SK-N-SH treated with all-trans-retinoic acid at 6 μM for 48 hours (cell line): ENCODE measurements around the gene STAC3.

Experiments used
- ATAC-seq: fragments of 200-7000 bp; cut with Tn5 transposase; 3 replicates; pipeline ENCODE4 v1.9.1; 2020; ENCODE audit warnings: mild to moderate bottlenecking, moderate library complexity
- ARNTL ChIP-seq: fragments of 450-650 bp; formaldehyde crosslinking; IDR thresholded peaks from 2 replicates; pipeline ENCODE4 v1.5.0; 2020; ENCODE audit warnings: low read depth, mild to moderate bottlenecking, moderate library complexity, borderline replicate concordance
- BACH2 ChIP-seq: fragments of 250-450 bp; sonication (Bioruptor Pico); IDR thresholded peaks from 2 replicates; pipeline ENCODE4 v1.9.0; 2021; ENCODE audit warnings: mild to moderate bottlenecking, borderline replicate concordance
- CSDC2 ChIP-seq: fragments of 250-450 bp; sonication (Bioruptor Pico); IDR thresholded peaks from 2 replicates; pipeline ENCODE4 v1.5.0; 2020; ENCODE audit warnings: mild to moderate bottlenecking, moderate library complexity
- ESRRG ChIP-seq: fragments of 250-450 bp; sonication (Bioruptor Pico); IDR thresholded peaks from 2 replicates; pipeline ENCODE4 v1.6.1; 2021; ENCODE audit warnings: mild to moderate bottlenecking
- GLIS3 ChIP-seq: fragments of 250-450 bp; sonication (Bioruptor Pico); IDR thresholded peaks from 2 replicates; pipeline ENCODE4 v1.5.0; 2020; ENCODE audit warnings: mild to moderate bottlenecking, moderate library complexity
- ISL1 ChIP-seq: fragments of 250-450 bp; sonication (Bioruptor Pico); IDR thresholded peaks from 2 replicates; pipeline ENCODE4 v2.1.2; 2022; ENCODE audit warnings: mild to moderate bottlenecking, moderate library complexity
- OSR1 ChIP-seq: fragments of 250-450 bp; sonication (Bioruptor Pico); IDR thresholded peaks from 2 replicates; pipeline ENCODE4 v1.8.0; 2022; ENCODE audit warnings: moderate library complexity, mild to moderate bottlenecking, inconsistent platforms
- PPARA ChIP-seq: fragments of 250-450 bp; sonication (Bioruptor Pico); IDR thresholded peaks from 2 replicates; pipeline ENCODE4 v1.5.0; 2020; ENCODE audit warnings: mild to moderate bottlenecking, borderline replicate concordance
- RARB ChIP-seq: fragments of 250-450 bp; sonication (Bioruptor Pico); IDR thresholded peaks from 2 replicates; pipeline ENCODE4 v1.8.0; 2021; ENCODE audit warnings: mild to moderate bottlenecking, moderate library complexity
- SNAI2 ChIP-seq: fragments of 250-450 bp; sonication (Bioruptor Pico); IDR thresholded peaks from 2 replicates; pipeline ENCODE4 v1.5.0; 2020; ENCODE audit warnings: mild to moderate bottlenecking, moderate library complexity
- TCF4 ChIP-seq: fragments of 250-450 bp; sonication (Bioruptor Pico); IDR thresholded peaks from 2 replicates; pipeline ENCODE4 v1.8.0; 2021; ENCODE audit warnings: mild to moderate bottlenecking, moderate library complexity, borderline replicate concordance
- TOX ChIP-seq: fragments of 250-450 bp; sonication (Bioruptor Pico); IDR thresholded peaks from 2 replicates; pipeline ENCODE4 v1.8.0; 2021; ENCODE audit warnings: mild to moderate bottlenecking, moderate library complexity, borderline replicate concordance
- ZC3H10 ChIP-seq: fragments of 250-450 bp; sonication (Bioruptor Pico); IDR thresholded peaks from 2 replicates; pipeline ENCODE4 v1.5.1; 2021; ENCODE audit warnings: mild to moderate bottlenecking, moderate library complexity
- ZFP3 ChIP-seq: fragments of 250-450 bp; sonication (Bioruptor Pico); IDR thresholded peaks from 2 replicates; pipeline ENCODE4 v1.5.0; 2020; ENCODE audit warnings: mild to moderate bottlenecking, moderate library complexity
- ZFP30 ChIP-seq: fragments of 450-650 bp; formaldehyde crosslinking; IDR thresholded peaks from 2 replicates; pipeline ENCODE4 v1.5.0; 2022; ENCODE audit warnings: mild to moderate bottlenecking, moderate library complexity
- ZNF70 ChIP-seq: fragments of 450-650 bp; formaldehyde crosslinking; IDR thresholded peaks from 2 replicates; pipeline ENCODE4 v1.5.0; 2020; ENCODE audit warnings: mild to moderate bottlenecking, moderate library complexity
- ZNF8 ChIP-seq: fragments of 450-650 bp; formaldehyde crosslinking; IDR thresholded peaks from 2 replicates; pipeline ENCODE4 v1.5.0; 2020; ENCODE audit warnings: mild to moderate bottlenecking, moderate library complexity
- TF ChIP-seq, protein P1 (sequence below): fragments of 250-450 bp; sonication (Bioruptor Pico); IDR thresholded peaks from 2 replicates; pipeline ENCODE4 v1.5.1; 2021; ENCODE audit warnings: mild to moderate bottlenecking, moderate library complexity
- TF ChIP-seq, protein P2 (sequence below): fragments of 250-450 bp; sonication (Bioruptor Pico); IDR thresholded peaks from 2 replicates; pipeline ENCODE4 v1.5.1; 2020; ENCODE audit warnings: low read depth, mild to moderate bottlenecking, moderate library complexity
- TF ChIP-seq, protein P3 (sequence below): fragments of 250-450 bp; sonication (Bioruptor Pico); IDR thresholded peaks from 2 replicates; pipeline ENCODE4 v1.5.0; 2020; ENCODE audit warnings: mild to moderate bottlenecking, moderate library complexity
- TF ChIP-seq, protein P4 (sequence below): fragments of 250-450 bp; sonication (Bioruptor Pico); IDR thresholded peaks from 2 replicates; pipeline ENCODE4 v1.8.0; 2021; ENCODE audit warnings: low read depth, mild to moderate bottlenecking, moderate library complexity, borderline replicate concordance
- TF ChIP-seq, protein P5 (sequence below): fragments of 250-450 bp; sonication (Bioruptor Pico); IDR thresholded peaks from 2 replicates; pipeline ENCODE4 v1.8.0; 2020; ENCODE audit warnings: mild to moderate bottlenecking, moderate library complexity, borderline replicate concordance

The STAC3 gene

DNA sequence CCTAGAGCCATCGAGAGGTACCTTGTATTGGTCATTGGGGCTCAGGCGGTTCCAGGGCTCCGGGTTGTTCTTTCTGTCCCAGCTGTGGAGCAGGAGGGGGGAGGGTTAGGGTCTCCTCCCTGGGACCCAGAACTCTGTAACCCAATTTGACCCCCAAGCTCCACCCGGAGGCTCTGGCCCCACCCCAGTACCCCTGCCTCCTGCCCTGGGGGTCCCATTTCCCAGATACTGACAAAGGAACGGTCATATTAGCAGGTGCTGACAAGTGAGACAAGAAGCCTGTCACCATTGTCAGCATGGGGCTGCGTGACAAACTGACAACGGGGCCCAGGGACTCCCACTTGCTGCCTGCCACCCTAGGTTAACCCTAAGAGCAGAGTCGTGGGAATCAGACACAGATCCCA lies 15.3 kb downstream of the STAC3 start:
- TF ChIP-seq ZC3H10 (CRISPR knock-in tag) (no peak), ARNTL (CRISPR knock-in tag) (no peak), ZNF70 (CRISPR knock-in tag) (no peak), ESRRG (CRISPR knock-in tag) (no peak), TOX (CRISPR knock-in tag) (no peak), GLIS3 (CRISPR knock-in tag) (no peak), ISL1 (no peak), OSR1 (CRISPR knock-in tag) (no peak), ZFP30 (CRISPR knock-in tag) (no peak), SNAI2 (CRISPR knock-in tag) (no peak), BACH2 (CRISPR knock-in tag) (no peak)
- TF ChIP-seq, protein P1, sequence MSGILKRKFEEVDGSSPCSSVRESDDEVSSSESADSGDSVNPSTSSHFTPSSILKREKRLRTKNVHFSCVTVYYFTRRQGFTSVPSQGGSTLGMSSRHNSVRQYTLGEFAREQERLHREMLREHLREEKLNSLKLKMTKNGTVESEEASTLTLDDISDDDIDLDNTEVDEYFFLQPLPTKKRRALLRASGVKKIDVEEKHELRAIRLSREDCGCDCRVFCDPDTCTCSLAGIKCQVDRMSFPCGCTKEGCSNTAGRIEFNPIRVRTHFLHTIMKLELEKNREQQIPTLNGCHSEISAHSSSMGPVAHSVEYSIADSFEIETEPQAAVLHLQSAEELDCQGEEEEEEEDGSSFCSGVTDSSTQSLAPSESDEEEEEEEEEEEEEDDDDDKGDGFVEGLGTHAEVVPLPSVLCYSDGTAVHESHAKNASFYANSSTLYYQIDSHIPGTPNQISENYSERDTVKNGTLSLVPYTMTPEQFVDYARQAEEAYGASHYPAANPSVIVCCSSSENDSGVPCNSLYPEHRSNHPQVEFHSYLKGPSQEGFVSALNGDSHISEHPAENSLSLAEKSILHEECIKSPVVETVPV (CRISPR knock-in tag) = no peak
- TF ChIP-seq, protein P2, sequence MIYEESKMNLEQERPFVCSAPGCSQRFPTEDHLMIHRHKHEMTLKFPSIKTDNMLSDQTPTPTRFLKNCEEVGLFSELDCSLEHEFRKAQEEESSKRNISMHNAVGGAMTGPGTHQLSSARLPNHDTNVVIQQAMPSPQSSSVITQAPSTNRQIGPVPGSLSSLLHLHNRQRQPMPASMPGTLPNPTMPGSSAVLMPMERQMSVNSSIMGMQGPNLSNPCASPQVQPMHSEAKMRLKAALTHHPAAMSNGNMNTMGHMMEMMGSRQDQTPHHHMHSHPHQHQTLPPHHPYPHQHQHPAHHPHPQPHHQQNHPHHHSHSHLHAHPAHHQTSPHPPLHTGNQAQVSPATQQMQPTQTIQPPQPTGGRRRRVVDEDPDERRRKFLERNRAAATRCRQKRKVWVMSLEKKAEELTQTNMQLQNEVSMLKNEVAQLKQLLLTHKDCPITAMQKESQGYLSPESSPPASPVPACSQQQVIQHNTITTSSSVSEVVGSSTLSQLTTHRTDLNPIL (CRISPR knock-in tag) = no peak
- no peak for ATAC-seq

DNA sequence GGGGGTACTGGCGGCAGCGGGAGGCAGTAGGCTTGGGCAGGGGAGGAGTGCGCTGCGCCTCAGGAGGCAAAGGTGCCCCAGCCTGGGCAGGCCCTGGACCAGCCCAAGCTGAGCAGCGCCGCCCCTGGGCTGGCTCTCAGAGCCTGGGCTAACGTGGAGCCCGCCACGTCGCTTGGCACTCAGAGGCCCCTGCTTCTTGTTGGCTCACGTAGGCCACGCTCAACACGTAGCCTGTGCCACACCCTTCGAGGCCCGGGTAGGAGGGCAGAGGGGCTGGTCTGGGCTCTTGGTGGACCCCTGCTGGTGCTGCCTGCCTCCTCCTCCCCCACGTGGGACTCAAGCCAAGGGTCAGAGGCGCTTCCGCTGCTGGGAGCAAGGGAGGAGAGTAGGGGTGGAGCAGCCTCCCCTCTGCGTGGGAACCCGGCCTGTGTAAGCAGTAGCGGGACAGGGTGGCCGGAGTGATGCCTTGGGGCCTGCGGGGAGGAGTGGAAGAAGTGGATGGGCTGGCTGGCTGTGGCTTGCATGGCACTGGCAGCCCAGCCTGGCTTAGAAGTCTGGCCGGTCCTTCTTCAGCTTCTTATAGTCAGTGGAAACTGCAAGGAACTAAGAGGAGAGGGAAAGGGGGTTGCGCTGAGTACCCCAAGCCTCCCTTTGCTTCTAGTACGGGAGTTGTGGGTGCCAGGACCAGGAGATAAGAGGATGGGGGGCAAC lies 15.8 kb downstream of the STAC3 start:
- no peak for ATAC-seq

DNA sequence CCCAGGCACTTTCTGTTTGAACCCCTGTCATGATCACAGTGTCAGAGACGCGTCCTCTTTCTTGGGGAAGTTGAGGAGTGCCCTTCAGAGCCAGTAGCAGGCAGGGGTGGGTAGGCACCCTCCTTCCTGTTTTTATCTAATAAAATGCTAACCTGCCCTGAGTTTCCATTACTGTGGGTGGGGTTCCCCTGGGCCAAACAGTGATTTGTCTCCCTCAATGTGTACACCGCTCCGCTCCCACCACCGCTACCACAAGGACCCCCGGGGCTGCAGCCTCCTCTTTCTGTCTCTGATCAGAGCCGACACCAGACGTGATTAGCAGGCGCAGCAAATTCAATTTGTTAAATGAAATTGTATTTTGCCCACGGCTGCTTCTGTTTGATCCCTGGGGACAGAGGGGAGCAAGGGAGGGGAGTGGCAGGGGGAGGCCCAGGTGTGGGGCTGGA lies 16.4 kb downstream of the STAC3 start:
- TF ChIP-seq GLIS3 (CRISPR knock-in tag) (no peak), RARB (CRISPR knock-in tag) (no peak), ZFP3 (CRISPR knock-in tag) (no peak), SNAI2 (CRISPR knock-in tag) (no peak), OSR1 (CRISPR knock-in tag) (no peak), ARNTL (CRISPR knock-in tag) (no peak), ESRRG (CRISPR knock-in tag) (no peak)
- TF ChIP-seq, protein P3, sequence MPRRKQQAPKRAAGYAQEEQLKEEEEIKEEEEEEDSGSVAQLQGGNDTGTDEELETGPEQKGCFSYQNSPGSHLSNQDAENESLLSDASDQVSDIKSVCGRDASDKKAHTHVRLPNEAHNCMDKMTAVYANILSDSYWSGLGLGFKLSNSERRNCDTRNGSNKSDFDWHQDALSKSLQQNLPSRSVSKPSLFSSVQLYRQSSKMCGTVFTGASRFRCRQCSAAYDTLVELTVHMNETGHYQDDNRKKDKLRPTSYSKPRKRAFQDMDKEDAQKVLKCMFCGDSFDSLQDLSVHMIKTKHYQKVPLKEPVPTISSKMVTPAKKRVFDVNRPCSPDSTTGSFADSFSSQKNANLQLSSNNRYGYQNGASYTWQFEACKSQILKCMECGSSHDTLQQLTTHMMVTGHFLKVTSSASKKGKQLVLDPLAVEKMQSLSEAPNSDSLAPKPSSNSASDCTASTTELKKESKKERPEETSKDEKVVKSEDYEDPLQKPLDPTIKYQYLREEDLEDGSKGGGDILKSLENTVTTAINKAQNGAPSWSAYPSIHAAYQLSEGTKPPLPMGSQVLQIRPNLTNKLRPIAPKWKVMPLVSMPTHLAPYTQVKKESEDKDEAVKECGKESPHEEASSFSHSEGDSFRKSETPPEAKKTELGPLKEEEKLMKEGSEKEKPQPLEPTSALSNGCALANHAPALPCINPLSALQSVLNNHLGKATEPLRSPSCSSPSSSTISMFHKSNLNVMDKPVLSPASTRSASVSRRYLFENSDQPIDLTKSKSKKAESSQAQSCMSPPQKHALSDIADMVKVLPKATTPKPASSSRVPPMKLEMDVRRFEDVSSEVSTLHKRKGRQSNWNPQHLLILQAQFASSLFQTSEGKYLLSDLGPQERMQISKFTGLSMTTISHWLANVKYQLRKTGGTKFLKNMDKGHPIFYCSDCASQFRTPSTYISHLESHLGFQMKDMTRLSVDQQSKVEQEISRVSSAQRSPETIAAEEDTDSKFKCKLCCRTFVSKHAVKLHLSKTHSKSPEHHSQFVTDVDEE = no peak
- TF ChIP-seq, protein P4, sequence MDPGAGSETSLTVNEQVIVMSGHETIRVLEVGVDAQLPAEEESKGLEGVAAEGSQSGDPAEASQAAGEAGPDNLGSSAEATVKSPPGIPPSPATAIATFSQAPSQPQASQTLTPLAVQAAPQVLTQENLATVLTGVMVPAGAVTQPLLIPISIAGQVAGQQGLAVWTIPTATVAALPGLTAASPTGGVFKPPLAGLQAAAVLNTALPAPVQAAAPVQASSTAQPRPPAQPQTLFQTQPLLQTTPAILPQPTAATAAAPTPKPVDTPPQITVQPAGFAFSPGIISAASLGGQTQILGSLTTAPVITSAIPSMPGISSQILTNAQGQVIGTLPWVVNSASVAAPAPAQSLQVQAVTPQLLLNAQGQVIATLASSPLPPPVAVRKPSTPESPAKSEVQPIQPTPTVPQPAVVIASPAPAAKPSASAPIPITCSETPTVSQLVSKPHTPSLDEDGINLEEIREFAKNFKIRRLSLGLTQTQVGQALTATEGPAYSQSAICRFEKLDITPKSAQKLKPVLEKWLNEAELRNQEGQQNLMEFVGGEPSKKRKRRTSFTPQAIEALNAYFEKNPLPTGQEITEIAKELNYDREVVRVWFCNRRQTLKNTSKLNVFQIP (CRISPR knock-in tag) = no peak
- TF ChIP-seq, protein P2 (CRISPR knock-in tag) = no peak
- no peak for ATAC-seq

More for the DNA sequence above, 15.8 kb downstream of the STAC3 start:
- no peak for TF ChIP-seq BACH2 (CRISPR knock-in tag)
- TF ChIP-seq TCF4 (CRISPR knock-in tag) = no peak
- no peak for TF ChIP-seq TOX (CRISPR knock-in tag)
- TF ChIP-seq PPARA (CRISPR knock-in tag) = no peak
- no peak for TF ChIP-seq RARB (CRISPR knock-in tag)
- TF ChIP-seq, protein P5, sequence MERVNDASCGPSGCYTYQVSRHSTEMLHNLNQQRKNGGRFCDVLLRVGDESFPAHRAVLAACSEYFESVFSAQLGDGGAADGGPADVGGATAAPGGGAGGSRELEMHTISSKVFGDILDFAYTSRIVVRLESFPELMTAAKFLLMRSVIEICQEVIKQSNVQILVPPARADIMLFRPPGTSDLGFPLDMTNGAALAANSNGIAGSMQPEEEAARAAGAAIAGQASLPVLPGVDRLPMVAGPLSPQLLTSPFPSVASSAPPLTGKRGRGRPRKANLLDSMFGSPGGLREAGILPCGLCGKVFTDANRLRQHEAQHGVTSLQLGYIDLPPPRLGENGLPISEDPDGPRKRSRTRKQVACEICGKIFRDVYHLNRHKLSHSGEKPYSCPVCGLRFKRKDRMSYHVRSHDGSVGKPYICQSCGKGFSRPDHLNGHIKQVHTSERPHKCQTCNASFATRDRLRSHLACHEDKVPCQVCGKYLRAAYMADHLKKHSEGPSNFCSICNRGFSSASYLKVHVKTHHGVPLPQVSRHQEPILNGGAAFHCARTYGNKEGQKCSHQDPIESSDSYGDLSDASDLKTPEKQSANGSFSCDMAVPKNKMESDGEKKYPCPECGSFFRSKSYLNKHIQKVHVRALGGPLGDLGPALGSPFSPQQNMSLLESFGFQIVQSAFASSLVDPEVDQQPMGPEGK = no peak
- TF ChIP-seq ZNF70 (CRISPR knock-in tag) = no peak
- TF ChIP-seq, protein P1 (CRISPR knock-in tag) = no peak
- TF ChIP-seq, protein P2 (CRISPR knock-in tag) = no peak
- TF ChIP-seq SNAI2 (CRISPR knock-in tag) = no peak
- TF ChIP-seq CSDC2 (CRISPR knock-in tag) = no peak
- no peak for TF ChIP-seq ZNF8 (CRISPR knock-in tag)
- TF ChIP-seq ESRRG (CRISPR knock-in tag) = no peak
